Measurements from ENCODE around the gene PTH1R.

PTH1R gene

DNA sequence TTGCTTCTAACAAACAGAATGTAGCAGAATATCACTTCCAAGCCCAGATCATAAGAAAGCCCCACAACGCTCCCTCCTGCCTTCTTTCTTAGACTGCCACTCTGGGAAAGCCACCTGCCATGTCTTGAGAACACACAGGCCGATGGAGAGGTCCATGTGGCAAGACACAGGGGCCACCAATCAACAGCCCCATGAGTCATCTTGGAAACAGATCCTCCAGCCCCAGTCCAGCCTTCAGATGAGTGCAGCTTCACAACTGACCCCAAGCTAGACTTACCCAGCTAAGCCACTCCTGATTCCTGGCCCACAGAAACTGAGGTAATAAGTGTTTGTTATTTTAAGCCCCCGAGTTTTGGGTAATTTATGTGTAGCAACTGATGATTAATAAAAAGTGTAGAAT, 39.7 kb downstream of the PTH1R start:
- no peak for DNase-seq

- DNase-seq = no peak
These were observed 40.7 kb downstream of the PTH1R start for GRCh38 chr3:46918202-46918601.

GRCh38 chr3:46918634-46919033, 41.1 kb downstream of the PTH1R start:
- DNase-seq = no peak

GRCh38 chr3:46921041-46921440, 43.5 kb downstream of the PTH1R start:
- DNase-seq = no peak

GRCh38 chr3:46921871-46922271, 44.4 kb downstream of the PTH1R start:
- no peak for DNase-seq

GRCh38 chr3:46922426-46922825, 44.9 kb downstream of the PTH1R start:
- DNase-seq = no peak

- no peak for DNase-seq
These were observed 45.5 kb downstream of the PTH1R start for GRCh38 chr3:46922871-46923558.

GRCh38 chr3:46923559-46924350, 46.2 kb downstream of the PTH1R start:
- no peak for DNase-seq

- no peak for DNase-seq
These were observed 47.5 kb downstream of the PTH1R start for GRCh38 chr3:46924921-46925584.

GRCh38 chr3:46925585-46925934, 48.0 kb downstream of the PTH1R start:
- DNase-seq = no peak

GRCh38 chr3:46926039-46926438, 48.5 kb downstream of the PTH1R start:
- DNase-seq = no peak

DNA sequence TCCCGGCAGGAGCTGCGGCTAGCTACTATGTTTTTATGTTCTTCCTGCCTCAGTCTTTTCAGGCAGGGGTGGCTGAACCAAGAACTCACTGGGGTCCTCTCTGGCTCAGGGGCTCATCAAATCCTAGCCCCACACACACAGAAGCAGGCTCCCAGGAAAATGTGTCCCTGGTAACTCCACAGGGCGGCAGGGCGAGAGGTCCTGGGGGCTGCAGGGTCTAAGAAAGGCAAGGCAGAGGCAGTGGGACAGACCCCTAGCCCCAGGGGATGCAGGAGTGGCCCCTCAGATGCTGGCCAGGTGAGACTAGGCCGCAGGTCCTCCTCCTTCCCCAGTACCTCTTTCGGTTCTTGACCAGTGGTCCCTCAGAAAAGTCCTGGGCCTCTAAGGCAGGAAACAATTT, 48.9 kb downstream of the PTH1R start:
- DNase-seq = no peak

GRCh38 chr3:46926871-46927717, 49.6 kb downstream of the PTH1R start:
- no peak for DNase-seq

- no peak for DNase-seq
These were observed 50.2 kb downstream of the PTH1R start for GRCh38 chr3:46927718-46928073.

GRCh38 chr3:46928282-46928681, 50.8 kb downstream of the PTH1R start:
- no peak for DNase-seq

- DNase-seq = no peak
These were observed 51.8 kb downstream of the PTH1R start for GRCh38 chr3:46929324-46929723.

DNA sequence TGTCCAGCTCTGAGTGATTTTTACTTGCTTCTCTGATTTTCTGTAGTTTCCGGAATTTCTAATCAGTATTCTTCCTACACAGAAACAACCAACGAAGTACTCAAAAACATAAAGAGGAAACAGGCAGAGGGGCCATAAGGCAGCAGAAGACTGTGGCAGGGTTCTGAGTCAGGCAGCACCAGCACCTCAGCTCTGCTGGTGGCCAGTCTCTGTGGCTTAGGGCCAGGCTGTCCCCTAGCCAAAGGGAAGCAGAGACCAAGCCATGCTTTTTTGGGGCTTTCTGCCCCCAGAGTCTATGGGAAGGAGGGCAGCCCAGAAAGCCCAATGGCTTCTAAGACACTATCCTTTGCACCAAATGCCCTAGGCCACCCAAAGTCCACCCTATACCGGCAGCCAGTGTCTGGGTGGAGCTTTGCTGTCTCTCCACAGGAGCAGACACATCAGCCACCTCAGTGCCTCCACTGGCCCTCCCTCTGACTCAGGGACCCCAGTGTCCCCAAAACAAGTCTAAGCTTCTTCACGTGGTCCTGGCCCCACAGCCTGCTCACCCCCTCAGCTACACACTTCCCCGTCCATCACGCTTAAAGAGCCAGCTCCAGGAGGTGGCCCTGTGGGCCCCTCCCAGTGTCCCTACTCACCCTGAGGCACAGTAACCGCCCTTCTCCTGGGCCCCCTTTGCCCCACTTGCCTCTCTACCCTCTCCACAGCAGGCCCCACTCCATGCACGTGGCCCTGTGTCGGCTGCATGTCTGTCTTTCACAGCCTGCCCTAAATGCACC, 52.8 kb downstream of the PTH1R start:
- no peak for DNase-seq

DNA sequence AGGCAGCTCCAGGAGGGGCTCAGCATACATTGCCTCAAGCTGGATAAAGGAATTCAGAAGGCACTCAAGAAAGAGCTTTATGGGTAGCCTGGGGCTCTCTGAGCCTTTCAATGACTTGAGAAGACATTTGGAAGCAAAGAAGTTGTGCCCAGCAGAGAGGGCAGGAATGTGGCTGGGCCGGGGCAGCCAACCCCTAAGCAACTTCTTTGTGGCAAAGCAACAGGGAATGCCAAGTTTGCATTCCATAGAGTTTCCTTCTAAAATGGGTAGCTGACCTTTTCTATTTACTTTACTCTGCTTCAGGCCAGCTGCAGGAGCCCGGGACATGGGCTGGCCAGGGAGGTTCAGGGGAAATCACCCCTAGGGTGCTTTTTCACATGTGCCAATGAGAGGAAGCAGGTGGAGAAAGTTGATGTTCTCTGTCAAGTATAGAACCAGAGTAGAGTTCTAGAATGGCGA, 53.5 kb downstream of the PTH1R start:
- no peak for DNase-seq

DNA sequence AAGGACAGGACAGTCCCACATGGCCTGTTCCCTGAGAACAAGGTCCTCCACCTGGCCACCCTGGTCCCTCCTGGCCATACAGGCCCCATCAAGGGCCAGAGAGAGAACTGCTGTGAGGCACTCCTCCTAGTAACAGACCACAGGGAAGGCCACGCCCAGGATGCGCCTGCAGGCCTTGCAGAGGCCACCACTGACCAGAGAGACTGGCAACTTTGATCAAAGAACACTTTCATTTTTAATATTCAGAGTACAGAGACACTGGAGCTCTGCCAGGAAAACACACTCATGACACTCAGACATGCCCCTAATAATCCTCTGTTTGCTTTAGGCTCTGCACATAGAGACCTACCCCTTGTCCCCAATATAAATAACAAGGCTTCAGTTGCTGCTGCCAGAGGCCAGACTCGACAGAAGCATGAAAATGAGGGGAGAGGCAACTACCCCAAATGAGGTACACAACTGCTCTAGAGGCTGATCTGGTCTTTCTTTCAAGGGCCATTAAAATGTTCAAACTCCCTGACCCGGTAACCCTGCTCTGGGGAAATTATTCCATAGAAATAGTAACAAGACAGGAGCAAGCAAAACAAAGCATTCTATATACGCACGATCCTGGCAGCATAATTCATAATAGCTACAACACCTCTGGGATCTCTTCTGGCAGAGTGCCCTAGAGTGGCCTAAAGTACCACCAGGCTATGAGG, 54.3 kb downstream of the PTH1R start:
- no peak for DNase-seq

DNA sequence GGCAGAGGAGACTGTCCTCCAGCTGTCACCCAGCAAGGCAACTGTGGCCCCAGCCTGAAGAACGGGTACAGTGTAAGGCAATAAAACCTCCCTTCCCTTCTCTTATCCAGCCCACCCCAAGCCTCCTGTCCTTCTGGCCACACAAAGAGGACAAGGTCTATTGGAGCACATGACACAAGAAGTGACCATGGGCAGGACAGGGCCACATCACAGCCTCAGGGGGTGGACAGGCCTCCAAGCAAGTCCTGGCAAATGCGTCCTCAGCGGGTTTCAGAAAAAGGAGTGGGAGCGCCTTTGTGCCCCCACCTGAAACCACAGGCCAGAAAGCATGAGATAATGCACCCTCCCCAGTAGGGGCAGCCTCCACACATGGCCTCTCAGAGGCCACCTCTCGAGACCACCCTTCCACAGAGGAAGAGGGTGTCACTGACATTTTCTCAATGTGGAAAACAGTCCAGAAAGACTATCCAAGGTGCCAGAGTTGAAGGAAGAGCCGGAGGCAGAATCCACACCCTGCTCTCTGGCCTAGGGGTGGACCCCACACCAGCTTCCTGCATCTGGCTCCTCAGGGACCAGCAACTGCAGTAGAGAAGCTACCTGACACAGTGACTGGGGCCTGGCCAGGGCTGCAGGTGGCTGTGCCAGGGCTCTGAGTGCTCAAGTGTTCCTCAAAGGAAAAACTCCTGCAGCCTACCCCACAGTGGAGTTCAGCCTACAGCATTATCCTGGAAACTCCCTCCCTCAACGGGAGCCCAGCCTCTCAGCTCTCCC, 55.1 kb downstream of the PTH1R start:
- DNase-seq = no peak

DNA sequence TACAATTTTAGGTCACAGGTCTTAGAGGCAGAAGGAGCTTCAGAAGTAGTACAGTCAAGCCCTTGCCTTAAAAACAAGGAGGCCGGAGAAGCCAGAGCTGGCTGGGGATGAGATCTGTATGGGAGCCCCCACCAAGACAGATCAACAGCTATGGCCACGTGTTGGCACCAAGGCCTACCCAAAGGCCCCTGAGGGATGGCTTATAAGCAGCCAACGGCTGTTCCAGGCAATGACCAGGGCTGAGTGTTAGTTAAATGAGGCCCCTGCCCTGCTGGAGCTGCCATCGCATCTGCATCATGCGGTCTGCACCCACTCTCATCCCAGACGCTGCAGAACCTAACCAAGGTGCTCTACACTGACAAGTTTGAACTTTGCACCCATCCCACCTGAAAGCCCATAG, 55.7 kb downstream of the PTH1R start:
- DNase-seq = no peak

Measured in NCI-H446 (cell line).